A673 (cell line): ENCODE data around the gene PRKCA. TPM values are rescaled to one million over a fixed set of nuclear protein-coding genes. Genes with fewer than 3 reads are reported as not detected.
A peak's percentile ranks its signal among the peaks of the same experiment; 100 is the strongest.

Source experiments
- BruUV-seq: library from RNA; stranded (reverse); fragments of 400-500 nt; replicated peaks from 2 replicates; lab custom pipeline; 2021; lab: Mats Ljungman, UMichigan
- CTCF ChIA-PET: fragments of 300-600 bp; sonication (Branson Sonifier 250); formaldehyde crosslinking; loops from one replicate; lab custom pipeline; 2022; ENCODE audit warnings: antibody characterized with exemption; lab: Charles Lee
- POLR2A ChIA-PET: fragments of 300-600 bp; sonication (Branson Sonifier 250); formaldehyde crosslinking; loops from one replicate; lab custom pipeline; 2022; ENCODE audit warnings: antibody characterized with exemption; ENCODE audit not compliant: low non-redundant PET; lab: Charles Lee
- DNase-seq: peaks from one replicate; pipeline ENCODE4 v3.0.0-alpha.2; 2015; ENCODE audit warnings: low spot score
- H3K27ac ChIP-seq: fragments of 200-600 bp; sonication (generic); 2 replicates; pipeline ENCODE4 v1.5.1; 2016; ENCODE audit warnings: mixed run types, low read depth, mild to moderate bottlenecking, mixed read lengths, antibody characterized with exemption, low read length; ENCODE audit not compliant: poor library complexity, severe bottlenecking
- H3K27me3 ChIP-seq: fragments of 200-600 bp; sonication (generic); replicated peaks from 2 replicates; pipeline ENCODE4 v1.6.1; 2017; ENCODE audit warnings: mixed run types, low read depth, mild to moderate bottlenecking, mixed read lengths, antibody characterized with exemption, low read length; ENCODE audit not compliant: insufficient read depth, poor library complexity
- H3K36me3 ChIP-seq: fragments of 200-600 bp; sonication (generic); 2 replicates; pipeline ENCODE4 v1.6.1; 2016; ENCODE audit warnings: mixed run types, mild to moderate bottlenecking, mixed read lengths, antibody characterized with exemption, low read length; ENCODE audit not compliant: insufficient read depth, poor library complexity, severe bottlenecking
- H3K4me1 ChIP-seq: fragments of 200-600 bp; sonication (generic); 2 replicates; pipeline ENCODE4 v1.6.1; 2017; ENCODE audit warnings: mixed run types, mild to moderate bottlenecking, mixed read lengths, antibody characterized with exemption, low read length; ENCODE audit not compliant: insufficient read depth, poor library complexity, severe bottlenecking
- H3K4me3 ChIP-seq: fragments of 200-600 bp; sonication (generic); 2 replicates; pipeline ENCODE4 v1.5.1; 2016; ENCODE audit warnings: low read depth, mixed run types, mild to moderate bottlenecking, mixed read lengths, low read length; ENCODE audit not compliant: poor library complexity, severe bottlenecking
- H3K9me3 ChIP-seq: fragments of 200-600 bp; sonication (generic); 2 replicates; pipeline ENCODE4 v1.6.1; 2016; ENCODE audit warnings: mixed run types, low read depth, mild to moderate bottlenecking, mixed read lengths, antibody characterized with exemption, low read length; ENCODE audit not compliant: poor library complexity, severe bottlenecking
- CTCF ChIP-seq: fragments of 300-800, 200-600 bp; sonication (generic); conservative IDR thresholded peaks from 2 replicates; pipeline ENCODE4 v1.5.1; 2017; ENCODE audit warnings: low read depth, mild to moderate bottlenecking, antibody characterized with exemption, low read length, moderate library complexity, mixed read lengths
- EZH2 ChIP-seq: fragments of 200-600 bp; sonication (generic); IDR thresholded peaks from 2 replicates; pipeline ENCODE4 v1.6.1; 2017; ENCODE audit warnings: borderline replicate concordance, low read depth, mild to moderate bottlenecking, mixed read lengths, antibody characterized with exemption, low read length; ENCODE audit not compliant: poor library complexity, severe bottlenecking
- intact Hi-C: fragments of 100-400 bp; cut with micrococcal nuclease; formaldehyde crosslinking; loops from one replicate; pipeline ENCODE4 v1.10.0; 2022; ENCODE audit not compliant: unreplicated experiment
- total RNA-seq: library from RNA; stranded (reverse); gene quantifications from 2 replicates; pipeline ENCODE4 v1.2.3, GENCODE V29; 2021

The PRKCA gene
- total RNA-seq, 1 experiment from 2014 or later, result 16.3 TPM

- intact Hi-C loops, result loop anchor here (10.0 kb wide), 1 partner anchor 120 kb away; no protein-coding TSS in a partner anchor
- peak; percentile 53 for DNase-seq
- TF ChIP-seq EZH2 (no peak), CTCF (0 out of 2 replicates have a peak, but pooled peaks have one; percentile 12)
- CTCF ChIA-PET, result interaction anchor here (0.5 to 1.1 kb wide), 2 partner anchors 15 to 97 kb away, joined by 3 to 7 read pairs; no protein-coding TSS in a partner anchor
- Histone ChIP-seq H3K27me3 (no peaks in the 10 kb centered on the region), H3K4me3 (peak overlapping the region; percentile 74), H3K36me3 (no peaks in the 10 kb centered on the region), H3K4me1 (peaks cover 6% of the 10 kb centered on the region), H3K27ac (peak overlapping the region; percentile 13), H3K9me3 (no peaks in the 10 kb centered on the region)
- POLR2A ChIA-PET, result no interaction called here
- BruUV-seq, result no TSS peak
Measured at GRCh38 chr17:66304304-66305174, 2.1 kb downstream of the PRKCA start.

- peaks cover 6% of the 10 kb centered on the region for H3K4me1 ChIP-seq
- H3K36me3 ChIP-seq, result no peaks in the 10 kb centered on the region
- no peak overlapping the region for H3K27ac ChIP-seq
- ChIA-PET POLR2A (no interaction called here), CTCF (interaction anchor here (0.5 to 0.6 kb wide), 2 partner anchors 34 to 50 kb away, joined by 3 read pairs; no protein-coding TSS in a partner anchor)
- H3K4me3 ChIP-seq, result no peak overlapping the region
- no peak for DNase-seq
- no TSS peak for BruUV-seq
- H3K27me3 ChIP-seq, result no peaks in the 10 kb centered on the region
- intact Hi-C loops, result loop anchor here (10.0 kb wide), 1 partner anchor 118 kb away; no protein-coding TSS in a partner anchor
- no peaks in the 10 kb centered on the region for H3K9me3 ChIP-seq
- no peak for TF ChIP-seq EZH2
- no peak for TF ChIP-seq CTCF
Measured at GRCh38 chr17:66306446-66306845, 4.0 kb downstream of the PRKCA start.

GRCh38 chr17:66307257-66307656 is 4.8 kb downstream of the PRKCA start:
- no peak overlapping the region for H3K27ac ChIP-seq
- no peaks in the 10 kb centered on the region for H3K27me3 ChIP-seq
- H3K4me3 ChIP-seq, result no peak overlapping the region
- no peak for DNase-seq
- H3K4me1 ChIP-seq, result peaks cover 6% of the 10 kb centered on the region
- CTCF ChIA-PET, result interaction anchor here (0.5 kb wide), 1 partner anchor 49 kb away, joined by 3 read pairs; no protein-coding TSS in a partner anchor
- no peak for TF ChIP-seq EZH2
- no peak for TF ChIP-seq CTCF
- POLR2A ChIA-PET, result no interaction called here
- no peaks in the 10 kb centered on the region for H3K36me3 ChIP-seq
- BruUV-seq, result no TSS peak
- intact Hi-C loops, result loop anchor here (10.0 kb wide), 1 partner anchor 118 kb away; no protein-coding TSS in a partner anchor
- no peaks in the 10 kb centered on the region for H3K9me3 ChIP-seq
